HepG2 (cell line): Measurements from ENCODE around the gene TOB1. TPM values are rescaled to one million over a fixed set of nuclear protein-coding genes. Genes with fewer than 3 reads are reported as not detected.
A peak's percentile ranks its signal among the peaks of the same experiment; 100 is the strongest.

ENCODE experiments used
- BCL6 ChIP-seq: IDR thresholded peaks from 2 replicates; pipeline ENCODE4 v1.6.1; 2016; ENCODE audit warnings: missing genetic modification reagents, missing compliant biosample characterization
- CC2D1A ChIP-seq: sonication (generic); formaldehyde crosslinking; IDR thresholded peaks from 2 replicates; pipeline ENCODE4 v1.8.1; 2023; ENCODE audit warnings: mild to moderate bottlenecking, missing genetic modification reagents
- FOXO1 ChIP-seq: sonication (generic); formaldehyde crosslinking; IDR thresholded peaks from 2 replicates; pipeline ENCODE4 v1.4.0; 2020; ENCODE audit warnings: missing genetic modification reagents
- GABPB1 ChIP-seq: IDR thresholded peaks from 2 replicates; pipeline ENCODE4 v1.6.1; 2016; ENCODE audit warnings: mild to moderate bottlenecking, missing genetic modification reagents, moderate library complexity, missing compliant biosample characterization
- HDAC2 ChIP-seq: sonication (generic); formaldehyde crosslinking; IDR thresholded peaks from 2 replicates; pipeline ENCODE4 v1.4.0; 2020; ENCODE audit warnings: missing genetic modification reagents
- HOXA3 ChIP-seq: sonication (generic); formaldehyde crosslinking; IDR thresholded peaks from 2 replicates; pipeline ENCODE4 v1.5.0; 2020; ENCODE audit warnings: missing genetic modification reagents
- KAT7 ChIP-seq: IDR thresholded peaks from 2 replicates; pipeline ENCODE4 v1.6.1; 2018; ENCODE audit warnings: borderline replicate concordance, missing compliant biosample characterization
- KAT8 ChIP-seq: IDR thresholded peaks from 2 replicates; pipeline ENCODE4 v1.6.1; 2016; ENCODE audit warnings: missing genetic modification reagents, missing compliant biosample characterization
- MTF2 ChIP-seq: sonication (generic); formaldehyde crosslinking; IDR thresholded peaks from 2 replicates; pipeline ENCODE4 v1.5.0; 2020; ENCODE audit warnings: missing genetic modification reagents, borderline replicate concordance
- RBFOX2 ChIP-seq: fragments of 200-400 bp; formaldehyde crosslinking; IDR thresholded peaks from 2 replicates; pipeline ENCODE4 v1.6.1; 2017; ENCODE audit warnings: low read depth, mild to moderate bottlenecking, low read length
- SAP130 ChIP-seq: IDR thresholded peaks from 2 replicates; pipeline ENCODE4 v1.6.1; 2016; ENCODE audit warnings: low read depth
- U2AF1 ChIP-seq: fragments of 200-400 bp; formaldehyde crosslinking; optimal IDR thresholded peaks from 2 replicates; pipeline ENCODE3; 2017; ENCODE audit warnings: mild to moderate bottlenecking, low read depth, low read length
- XRCC5 ChIP-seq: fragments of 200-400 bp; formaldehyde crosslinking; optimal IDR thresholded peaks from 2 replicates; pipeline ENCODE3; 2017; ENCODE audit warnings: mild to moderate bottlenecking, low read length
- ZNF160 ChIP-seq: sonication (generic); formaldehyde crosslinking; IDR thresholded peaks from 2 replicates; pipeline ENCODE4 v1.8.0; 2022; ENCODE audit warnings: mild to moderate bottlenecking, inconsistent platforms, missing genetic modification reagents
- ZNF232 ChIP-seq: sonication (generic); formaldehyde crosslinking; IDR thresholded peaks from 2 replicates; pipeline ENCODE4 v1.4.0; 2020; ENCODE audit warnings: missing genetic modification reagents, borderline replicate concordance
- ZNF619 ChIP-seq: sonication (generic); formaldehyde crosslinking; IDR thresholded peaks from 2 replicates; pipeline ENCODE4 v1.4.0; 2020; ENCODE audit warnings: mild to moderate bottlenecking, missing genetic modification reagents
- ZNF687 ChIP-seq: sonication (generic); formaldehyde crosslinking; IDR thresholded peaks from 2 replicates; pipeline ENCODE4 v1.5.1; 2020; ENCODE audit warnings: mild to moderate bottlenecking, missing genetic modification reagents, moderate library complexity
- polyA plus RNA-seq, 8 experiments: library from polyadenylated mRNA; depleted of rRNA in 3 of 8; stranded (reverse) in 7 of 8; unstranded in 1 of 8; fragments of >200 nt; fragmentation: Illumina TruSeq in 4 of 8; extraction: Trizol in 4 of 8; gene quantifications; 2 replicates each; pipeline versions ENCODE4 v1.2.1 to v1.2.3, GENCODE V29; 2011 to 2016; ENCODE audit warnings: low read depth in 4 of 8, missing spikeins in 1 of 8, mixed read lengths in 1 of 8; ENCODE audit not compliant: insufficient read depth in 1 of 8
- total RNA-seq, 5 experiments: library from RNA; depleted of rRNA; stranded (reverse); fragments of >200 nt; fragmentation: Illumina TruSeq; extraction: Trizol; gene quantifications; 2 replicates each; pipeline ENCODE4 v1.2.3, GENCODE V29; 2016; ENCODE audit warnings: low read depth in 1 of 5
- TF ChIP-seq, protein P1 (sequence below): sonication (generic); formaldehyde crosslinking; IDR thresholded peaks from 2 replicates; pipeline ENCODE4 v1.4.0; 2020; ENCODE audit warnings: missing genetic modification reagents
- TF ChIP-seq, protein P2 (sequence below): sonication (generic); formaldehyde crosslinking; IDR thresholded peaks from 2 replicates; pipeline ENCODE4 v1.5.0; 2020; ENCODE audit warnings: mild to moderate bottlenecking, missing genetic modification reagents, borderline replicate concordance

TOB1 gene
- total and polyA plus RNA-seq, 2 of the 13 experiments (the other 11 are each of a cell fraction or from before 2014, with no cell fraction given): 21.9 to 57.7 TPM

- TF ChIP-seq ZNF687 (CRISPR knock-in tag): peak; percentile 83
- no peak for TF ChIP-seq ZNF160 (CRISPR knock-in tag)
- TF ChIP-seq RBFOX2: peak; percentile 75
- TF ChIP-seq CC2D1A: no peak
- peak; percentile 34 for TF ChIP-seq U2AF1
- peak; percentile 71; the same call in 1 of the 2 replicates for TF ChIP-seq HDAC2
- TF ChIP-seq KAT8 (CRISPR knock-in tag): peak; percentile 55; the same call in 1 of the 2 replicates
- peak; percentile 55 for TF ChIP-seq ZNF232 (CRISPR knock-in tag)
- peak; percentile 73; the same call in 1 of the 2 replicates for TF ChIP-seq SAP130 (CRISPR knock-in tag)
- no peak for TF ChIP-seq MTF2 (CRISPR knock-in tag)
- peak; percentile 83 for TF ChIP-seq XRCC5
- TF ChIP-seq GABPB1 (CRISPR knock-in tag): 0 out of 2 replicates have a peak, but pooled peaks have one; percentile 22
- TF ChIP-seq BCL6 (CRISPR knock-in tag): 0 out of 2 replicates have a peak, but pooled peaks have one; percentile 14
- no peak for TF ChIP-seq FOXO1
- TF ChIP-seq, protein P1, sequence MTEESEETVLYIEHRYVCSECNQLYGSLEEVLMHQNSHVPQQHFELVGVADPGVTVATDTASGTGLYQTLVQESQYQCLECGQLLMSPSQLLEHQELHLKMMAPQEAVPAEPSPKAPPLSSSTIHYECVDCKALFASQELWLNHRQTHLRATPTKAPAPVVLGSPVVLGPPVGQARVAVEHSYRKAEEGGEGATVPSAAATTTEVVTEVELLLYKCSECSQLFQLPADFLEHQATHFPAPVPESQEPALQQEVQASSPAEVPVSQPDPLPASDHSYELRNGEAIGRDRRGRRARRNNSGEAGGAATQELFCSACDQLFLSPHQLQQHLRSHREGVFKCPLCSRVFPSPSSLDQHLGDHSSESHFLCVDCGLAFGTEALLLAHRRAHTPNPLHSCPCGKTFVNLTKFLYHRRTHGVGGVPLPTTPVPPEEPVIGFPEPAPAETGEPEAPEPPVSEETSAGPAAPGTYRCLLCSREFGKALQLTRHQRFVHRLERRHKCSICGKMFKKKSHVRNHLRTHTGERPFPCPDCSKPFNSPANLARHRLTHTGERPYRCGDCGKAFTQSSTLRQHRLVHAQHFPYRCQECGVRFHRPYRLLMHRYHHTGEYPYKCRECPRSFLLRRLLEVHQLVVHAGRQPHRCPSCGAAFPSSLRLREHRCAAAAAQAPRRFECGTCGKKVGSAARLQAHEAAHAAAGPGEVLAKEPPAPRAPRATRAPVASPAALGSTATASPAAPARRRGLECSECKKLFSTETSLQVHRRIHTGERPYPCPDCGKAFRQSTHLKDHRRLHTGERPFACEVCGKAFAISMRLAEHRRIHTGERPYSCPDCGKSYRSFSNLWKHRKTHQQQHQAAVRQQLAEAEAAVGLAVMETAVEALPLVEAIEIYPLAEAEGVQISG (CRISPR knock-in tag): 0 out of 2 replicates have a peak, but pooled peaks have one; percentile 37
- TF ChIP-seq ZNF619 (CRISPR knock-in tag): no peak
- peak; percentile 53; the same call in 1 of the 2 replicates for TF ChIP-seq HOXA3 (CRISPR knock-in tag)
- TF ChIP-seq, protein P2, sequence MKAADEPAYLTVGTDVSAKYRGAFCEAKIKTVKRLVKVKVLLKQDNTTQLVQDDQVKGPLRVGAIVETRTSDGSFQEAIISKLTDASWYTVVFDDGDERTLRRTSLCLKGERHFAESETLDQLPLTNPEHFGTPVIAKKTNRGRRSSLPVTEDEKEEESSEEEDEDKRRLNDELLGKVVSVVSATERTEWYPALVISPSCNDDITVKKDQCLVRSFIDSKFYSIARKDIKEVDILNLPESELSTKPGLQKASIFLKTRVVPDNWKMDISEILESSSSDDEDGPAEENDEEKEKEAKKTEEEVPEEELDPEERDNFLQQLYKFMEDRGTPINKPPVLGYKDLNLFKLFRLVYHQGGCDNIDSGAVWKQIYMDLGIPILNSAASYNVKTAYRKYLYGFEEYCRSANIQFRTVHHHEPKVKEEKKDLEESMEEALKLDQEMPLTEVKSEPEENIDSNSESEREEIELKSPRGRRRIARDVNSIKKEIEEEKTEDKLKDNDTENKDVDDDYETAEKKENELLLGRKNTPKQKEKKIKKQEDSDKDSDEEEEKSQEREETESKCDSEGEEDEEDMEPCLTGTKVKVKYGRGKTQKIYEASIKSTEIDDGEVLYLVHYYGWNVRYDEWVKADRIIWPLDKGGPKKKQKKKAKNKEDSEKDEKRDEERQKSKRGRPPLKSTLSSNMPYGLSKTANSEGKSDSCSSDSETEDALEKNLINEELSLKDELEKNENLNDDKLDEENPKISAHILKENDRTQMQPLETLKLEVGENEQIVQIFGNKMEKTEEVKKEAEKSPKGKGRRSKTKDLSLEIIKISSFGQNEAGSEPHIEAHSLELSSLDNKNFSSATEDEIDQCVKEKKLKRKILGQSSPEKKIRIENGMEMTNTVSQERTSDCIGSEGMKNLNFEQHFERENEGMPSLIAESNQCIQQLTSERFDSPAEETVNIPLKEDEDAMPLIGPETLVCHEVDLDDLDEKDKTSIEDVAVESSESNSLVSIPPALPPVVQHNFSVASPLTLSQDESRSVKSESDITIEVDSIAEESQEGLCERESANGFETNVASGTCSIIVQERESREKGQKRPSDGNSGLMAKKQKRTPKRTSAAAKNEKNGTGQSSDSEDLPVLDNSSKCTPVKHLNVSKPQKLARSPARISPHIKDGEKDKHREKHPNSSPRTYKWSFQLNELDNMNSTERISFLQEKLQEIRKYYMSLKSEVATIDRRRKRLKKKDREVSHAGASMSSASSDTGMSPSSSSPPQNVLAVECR: peak; percentile 52; the same call in 1 of the 2 replicates
- TF ChIP-seq KAT7: peak; percentile 92; the same call in 1 of the 2 replicates
Observed at GRCh38 chr17:50863221-50863843, 2.8 kb downstream of the TOB1 start (continued).
